ENCODE results near the gene RBM47.
"Not testable (repeated sequence)": the region's sequence is repeated elsewhere in the genome, so short reads cannot be mapped to it uniquely, and the experiment has no call there.

DNA sequence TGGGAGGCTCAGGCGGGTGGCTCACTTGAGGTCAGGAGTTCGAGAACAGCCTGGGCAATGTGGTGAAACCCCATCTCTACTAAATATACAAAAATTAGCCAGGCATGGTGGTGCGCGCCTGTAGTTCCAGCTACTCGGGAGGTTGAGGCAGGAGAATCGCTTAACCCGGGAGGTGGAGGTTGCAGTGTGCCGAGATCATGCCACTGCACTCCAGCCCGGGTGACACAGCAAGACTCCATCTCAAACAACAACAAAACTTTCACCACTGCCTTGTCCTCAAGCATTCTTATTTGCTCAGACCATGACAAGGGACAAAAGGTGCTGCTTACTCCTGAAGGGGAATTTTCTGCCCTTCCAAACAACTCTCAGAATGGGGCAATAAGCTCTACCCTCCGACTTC, 194.4 kb downstream of the RBM47 start:
- TF ChIP-seq, protein P1, sequence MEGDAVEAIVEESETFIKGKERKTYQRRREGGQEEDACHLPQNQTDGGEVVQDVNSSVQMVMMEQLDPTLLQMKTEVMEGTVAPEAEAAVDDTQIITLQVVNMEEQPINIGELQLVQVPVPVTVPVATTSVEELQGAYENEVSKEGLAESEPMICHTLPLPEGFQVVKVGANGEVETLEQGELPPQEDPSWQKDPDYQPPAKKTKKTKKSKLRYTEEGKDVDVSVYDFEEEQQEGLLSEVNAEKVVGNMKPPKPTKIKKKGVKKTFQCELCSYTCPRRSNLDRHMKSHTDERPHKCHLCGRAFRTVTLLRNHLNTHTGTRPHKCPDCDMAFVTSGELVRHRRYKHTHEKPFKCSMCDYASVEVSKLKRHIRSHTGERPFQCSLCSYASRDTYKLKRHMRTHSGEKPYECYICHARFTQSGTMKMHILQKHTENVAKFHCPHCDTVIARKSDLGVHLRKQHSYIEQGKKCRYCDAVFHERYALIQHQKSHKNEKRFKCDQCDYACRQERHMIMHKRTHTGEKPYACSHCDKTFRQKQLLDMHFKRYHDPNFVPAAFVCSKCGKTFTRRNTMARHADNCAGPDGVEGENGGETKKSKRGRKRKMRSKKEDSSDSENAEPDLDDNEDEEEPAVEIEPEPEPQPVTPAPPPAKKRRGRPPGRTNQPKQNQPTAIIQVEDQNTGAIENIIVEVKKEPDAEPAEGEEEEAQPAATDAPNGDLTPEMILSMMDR (IDR thresholded peaks at IDR 0.05; ENCODE audit: insufficient read depth, low read length) = not testable (repeated sequence)
- TF ChIP-seq, protein P2, sequence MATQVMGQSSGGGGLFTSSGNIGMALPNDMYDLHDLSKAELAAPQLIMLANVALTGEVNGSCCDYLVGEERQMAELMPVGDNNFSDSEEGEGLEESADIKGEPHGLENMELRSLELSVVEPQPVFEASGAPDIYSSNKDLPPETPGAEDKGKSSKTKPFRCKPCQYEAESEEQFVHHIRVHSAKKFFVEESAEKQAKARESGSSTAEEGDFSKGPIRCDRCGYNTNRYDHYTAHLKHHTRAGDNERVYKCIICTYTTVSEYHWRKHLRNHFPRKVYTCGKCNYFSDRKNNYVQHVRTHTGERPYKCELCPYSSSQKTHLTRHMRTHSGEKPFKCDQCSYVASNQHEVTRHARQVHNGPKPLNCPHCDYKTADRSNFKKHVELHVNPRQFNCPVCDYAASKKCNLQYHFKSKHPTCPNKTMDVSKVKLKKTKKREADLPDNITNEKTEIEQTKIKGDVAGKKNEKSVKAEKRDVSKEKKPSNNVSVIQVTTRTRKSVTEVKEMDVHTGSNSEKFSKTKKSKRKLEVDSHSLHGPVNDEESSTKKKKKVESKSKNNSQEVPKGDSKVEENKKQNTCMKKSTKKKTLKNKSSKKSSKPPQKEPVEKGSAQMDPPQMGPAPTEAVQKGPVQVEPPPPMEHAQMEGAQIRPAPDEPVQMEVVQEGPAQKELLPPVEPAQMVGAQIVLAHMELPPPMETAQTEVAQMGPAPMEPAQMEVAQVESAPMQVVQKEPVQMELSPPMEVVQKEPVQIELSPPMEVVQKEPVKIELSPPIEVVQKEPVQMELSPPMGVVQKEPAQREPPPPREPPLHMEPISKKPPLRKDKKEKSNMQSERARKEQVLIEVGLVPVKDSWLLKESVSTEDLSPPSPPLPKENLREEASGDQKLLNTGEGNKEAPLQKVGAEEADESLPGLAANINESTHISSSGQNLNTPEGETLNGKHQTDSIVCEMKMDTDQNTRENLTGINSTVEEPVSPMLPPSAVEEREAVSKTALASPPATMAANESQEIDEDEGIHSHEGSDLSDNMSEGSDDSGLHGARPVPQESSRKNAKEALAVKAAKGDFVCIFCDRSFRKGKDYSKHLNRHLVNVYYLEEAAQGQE (IDR thresholded peaks at IDR 0.05; ENCODE audit: insufficient replicate concordance, low read depth) = not testable (repeated sequence)
- TF ChIP-seq POLR2AphosphoS5 (IDR thresholded peaks at IDR 0.05; ENCODE audit: low read depth) = not testable (repeated sequence)
